Suppressor macrophage treated with lipopolysaccharide for 1 hour (primary cell): Measurements from ENCODE around the gene CACNG4.
A peak's percentile ranks its signal among the peaks of the same experiment; 100 is the strongest.

ENCODE experiments used
- DNase-seq, 3 donors: peaks; one replicate each; pipeline ENCODE4 v3.0.0-alpha.2; 2020 to 2022

CACNG4 gene

GRCh38 chr17:66985338-66986237, 21.1 kb downstream of the CACNG4 start:
- DNase-seq, result peak; percentile 86 to 88 (median 87)

GRCh38 chr17:66986659-66987058, 22.2 kb downstream of the CACNG4 start:
- DNase-seq, result no peak

- DNase-seq, result no peak
These were observed 22.6 kb downstream of the CACNG4 start for GRCh38 chr17:66987059-66987616.

- DNase-seq, result no peak
These were observed 23.7 kb downstream of the CACNG4 start for GRCh38 chr17:66988069-66988798.

GRCh38 chr17:66989076-66989475, 24.6 kb downstream of the CACNG4 start:
- no peak for DNase-seq

GRCh38 chr17:66989579-66989978, 25.1 kb downstream of the CACNG4 start:
- no peak for DNase-seq

- DNase-seq, result no peak
These were observed 25.5 kb downstream of the CACNG4 start for GRCh38 chr17:66990047-66990446.

GRCh38 chr17:66992911-66993442, 28.5 kb downstream of the CACNG4 start:
- DNase-seq, result no peak

- DNase-seq, result no peak
These were observed 29.9 kb downstream of the CACNG4 start for GRCh38 chr17:66994361-66994760.

GRCh38 chr17:66994930-66995535, 30.5 kb downstream of the CACNG4 start:
- DNase-seq, result no peak

- DNase-seq, result no peak
These were observed 31.4 kb downstream of the CACNG4 start for GRCh38 chr17:66995944-66996343.

- DNase-seq, result no peak
These were observed 32.4 kb downstream of the CACNG4 start for GRCh38 chr17:66996926-66997325.

GRCh38 chr17:67003231-67003630, 38.7 kb downstream of the CACNG4 start:
- DNase-seq, result no peak

GRCh38 chr17:67004181-67004580, 39.7 kb downstream of the CACNG4 start:
- DNase-seq, result no peak

- no peak for DNase-seq
These were observed 42.8 kb downstream of the CACNG4 start for GRCh38 chr17:67007266-67007665.

- DNase-seq, result no peak
These were observed 43.6 kb downstream of the CACNG4 start for GRCh38 chr17:67008101-67008500.

- DNase-seq, result no peak
These were observed 47.1 kb downstream of the CACNG4 start for GRCh38 chr17:67011527-67012175.

GRCh38 chr17:67013891-67014290, 49.4 kb downstream of the CACNG4 start:
- no peak for DNase-seq

- DNase-seq, result no peak
These were observed 50.5 kb downstream of the CACNG4 start for GRCh38 chr17:67015001-67015400.

- DNase-seq, result no peak
These were observed 51.7 kb downstream of the CACNG4 start for GRCh38 chr17:67016039-67016762.

- DNase-seq, result no peak
These were observed 53.4 kb downstream of the CACNG4 start for GRCh38 chr17:67017910-67018309.
